ENCODE measurements around the gene CRYM. TPM values are rescaled to one million over a fixed set of nuclear protein-coding genes. Genes with fewer than 3 reads are reported as not detected.

Gene CRYM
- total RNA-seq, 1 donor from 2014 or later, result 0.79 TPM

DNA sequence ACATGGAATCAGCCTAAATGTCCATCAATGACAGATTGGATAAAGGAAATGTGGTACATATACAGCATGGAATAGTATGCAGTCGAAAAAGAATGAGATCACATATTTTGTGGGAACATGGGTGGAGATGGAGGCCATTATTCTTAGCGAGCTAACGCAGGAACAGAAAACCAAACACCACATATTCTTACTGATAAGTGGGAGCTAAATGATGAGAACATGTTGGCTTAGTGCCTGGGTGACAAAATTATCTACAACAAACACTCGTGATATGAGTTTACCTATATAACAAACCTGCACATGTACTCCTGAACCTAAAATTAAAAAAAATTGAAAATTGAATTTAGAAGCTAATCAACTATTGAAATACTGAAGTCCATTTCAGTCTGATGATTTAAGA lies 38.4 kb downstream of the CRYM start:
- Histone ChIP-seq H3K36me3 (ENCODE audit: control insufficient read depth, insufficient read depth, low read length) (no peaks in the 10 kb centered on the region), H3K27me3 (ENCODE audit: control insufficient read depth, insufficient read depth, low read length) (peaks cover 3% of the 10 kb centered on the region), H3K4me3 (ENCODE audit: low read depth, low read length) (no peak overlapping the region)
- no peak for FAIRE-seq
- no peak for DNase-seq (ENCODE audit: low read depth)
- TF ChIP-seq CTCF (IDR thresholded peaks at IDR 0.05; ENCODE audit: insufficient read depth, low read length, severe bottlenecking), result no peak

DNA sequence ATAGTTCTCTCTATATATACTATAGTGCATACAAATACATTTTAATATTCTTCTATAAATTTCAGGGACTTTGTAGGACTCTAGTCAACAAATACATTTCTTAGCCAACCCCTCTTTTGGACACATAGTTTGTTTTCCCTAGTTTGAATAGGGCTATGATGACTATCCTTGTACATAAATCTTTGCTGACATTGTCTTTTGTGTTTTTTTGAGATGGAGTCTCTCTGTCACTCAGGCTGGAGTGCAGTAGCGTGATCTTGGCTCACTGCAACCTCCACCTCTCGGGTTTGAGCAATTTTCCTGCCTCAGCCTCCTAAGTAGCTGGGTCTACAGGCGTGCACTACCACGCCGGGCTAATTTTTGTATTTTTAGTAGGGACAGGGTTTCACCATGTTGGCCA lies 41.3 kb downstream of the CRYM start:
- DNase-seq (ENCODE audit: low read depth) (no peak), FAIRE-seq (no peak)
- peaks cover 4% of the 10 kb centered on the region for H3K27me3 ChIP-seq (ENCODE audit: control insufficient read depth, insufficient read depth, low read length)
- H3K36me3 ChIP-seq (ENCODE audit: control insufficient read depth, insufficient read depth, low read length), result no peaks in the 10 kb centered on the region
- no peak for TF ChIP-seq CTCF (IDR thresholded peaks at IDR 0.05; ENCODE audit: insufficient read depth, low read length, severe bottlenecking)
- H3K4me3 ChIP-seq (ENCODE audit: low read depth, low read length), result no peak overlapping the region

- H3K27me3 ChIP-seq (ENCODE audit: control insufficient read depth, insufficient read depth, low read length), result peaks cover 4% of the 10 kb centered on the region
- FAIRE-seq (no peak), DNase-seq (ENCODE audit: low read depth) (no peak)
- H3K4me3 ChIP-seq (ENCODE audit: low read depth, low read length), result no peak overlapping the region
- TF ChIP-seq CTCF (IDR thresholded peaks at IDR 0.05; ENCODE audit: insufficient read depth, low read length, severe bottlenecking), result no peak
- H3K36me3 ChIP-seq (ENCODE audit: control insufficient read depth, insufficient read depth, low read length), result no peaks in the 10 kb centered on the region
These were observed 42.9 kb downstream of the CRYM start for GRCh38 chr16:21235199-21235585.

DNA sequence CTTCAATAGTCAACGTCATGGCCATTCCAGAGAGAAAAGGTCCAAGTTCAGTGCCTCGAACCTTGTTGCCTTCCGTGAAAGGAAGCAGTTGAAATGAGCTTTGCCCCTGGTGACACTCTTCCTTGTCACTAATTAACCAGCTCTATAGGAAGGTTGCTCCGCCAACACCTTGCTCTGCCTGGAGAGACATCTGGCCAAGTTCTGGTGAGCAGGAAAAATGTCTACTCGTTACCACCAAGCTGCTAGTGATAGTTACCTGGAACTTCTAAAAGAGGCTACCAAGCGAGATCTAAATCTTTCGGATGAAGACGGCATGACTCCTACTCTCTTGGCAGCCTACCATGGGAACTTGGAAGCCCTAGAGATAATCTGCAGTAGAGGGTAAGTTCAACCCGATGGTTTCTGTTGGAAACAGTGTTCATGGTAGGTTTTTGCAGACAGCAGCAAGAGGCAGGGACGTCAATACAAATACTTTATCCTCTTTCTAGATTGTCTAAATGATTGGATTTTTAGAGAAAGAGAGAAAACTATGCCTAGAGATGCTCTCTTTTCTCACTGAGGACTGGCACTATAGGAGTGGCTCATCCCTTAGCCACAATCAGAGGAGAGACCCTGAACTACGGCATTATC lies 44.5 kb downstream of the CRYM start, which contains the start of gene ANKS4B:
Gene ANKS4B, plus strand, starts transcription at position 179 of the 630 bp plus-strand sequence. Its CDS starts 39 bp downstream, at position 218.
- TF ChIP-seq CTCF (IDR thresholded peaks at IDR 0.05; ENCODE audit: insufficient read depth, low read length, severe bottlenecking), result no peak
- DNase-seq (ENCODE audit: low read depth) (no peak), FAIRE-seq (no peak)
- peaks cover 4% of the 10 kb centered on the region for H3K27me3 ChIP-seq (ENCODE audit: control insufficient read depth, insufficient read depth, low read length)
- no peak within 1 kb of the TSS for H3K4me3 ChIP-seq (ENCODE audit: low read depth, low read length)
- H3K36me3 ChIP-seq (ENCODE audit: control insufficient read depth, insufficient read depth, low read length), result no peaks in the 10 kb centered on the region

- Histone ChIP-seq H3K27me3 (ENCODE audit: control insufficient read depth, insufficient read depth, low read length) (peaks cover 4% of the 10 kb centered on the region), H3K36me3 (ENCODE audit: control insufficient read depth, insufficient read depth, low read length) (no peaks in the 10 kb centered on the region), H3K4me3 (ENCODE audit: low read depth, low read length) (no peak overlapping the region)
- DNase-seq (ENCODE audit: low read depth) (no peak), FAIRE-seq (no peak)
- no peak for TF ChIP-seq CTCF (IDR thresholded peaks at IDR 0.05; ENCODE audit: insufficient read depth, low read length, severe bottlenecking)
These were observed 45.0 kb downstream of the CRYM start for GRCh38 chr16:21233045-21233520.
